ENCODE measurements around the gene CLTCL1. TPM values are rescaled to one million over a fixed set of nuclear protein-coding genes. Genes with fewer than 3 reads are reported as not detected.

Gene CLTCL1
- total RNA-seq, 1 experiment from 2014 or later = 11.9 TPM

DNA sequence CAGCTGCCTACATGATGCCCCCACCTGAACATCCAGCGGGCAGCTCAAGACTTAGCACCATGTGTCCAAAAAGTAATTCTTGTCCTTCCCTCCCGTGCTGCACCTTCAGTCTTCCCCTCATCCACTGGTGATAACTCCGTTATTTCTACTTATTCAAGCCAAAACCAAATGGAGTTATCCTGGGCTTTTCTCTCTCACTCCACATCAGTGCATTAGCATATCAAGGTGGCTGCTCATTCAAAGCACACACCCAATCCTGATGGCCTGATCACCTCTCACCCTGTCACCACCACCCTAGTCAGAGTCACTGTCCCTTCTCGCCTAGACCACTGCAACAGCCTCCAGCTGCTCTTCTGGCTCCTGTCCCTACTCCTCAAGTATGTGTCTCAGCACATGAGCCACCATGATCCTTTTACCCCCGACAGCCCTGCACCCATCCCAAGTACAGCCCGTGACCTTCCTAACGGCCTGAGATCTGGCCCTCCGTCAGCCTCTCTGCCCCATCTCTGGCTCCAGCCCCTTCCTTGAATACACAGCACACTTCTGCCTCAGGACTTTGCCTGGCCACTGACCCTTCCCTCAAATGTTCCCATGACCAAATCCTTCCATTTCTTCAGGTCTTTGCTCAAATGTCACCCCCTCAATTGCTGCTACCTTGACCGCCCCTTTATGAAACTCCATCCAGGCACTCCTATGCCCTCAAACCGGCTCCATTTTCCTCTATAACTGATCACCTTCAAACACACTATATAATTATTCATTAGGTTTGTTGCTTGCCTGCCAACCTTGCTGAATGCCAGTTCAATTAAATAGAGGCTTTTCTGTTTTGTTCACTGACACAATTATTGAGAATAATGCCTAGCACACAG lies 93.3 kb downstream of the CLTCL1 start:
- Histone ChIP-seq H3K9me3 (ENCODE audit: control insufficient read depth, insufficient read depth, low read depth, low read length) (no peaks in the 10 kb centered on the region), H3K4me1 (ENCODE audit: control insufficient read depth, insufficient read depth, low read length) (no peaks in the 10 kb centered on the region), H3K27ac (ENCODE audit: low read length) (no peak overlapping the region), H3K36me3 (ENCODE audit: control insufficient read depth, insufficient read depth, low read length) (no peaks in the 10 kb centered on the region), H3K27me3 (ENCODE audit: control insufficient read depth, insufficient read depth, low read length) (no peaks in the 10 kb centered on the region), H3K4me3 (ENCODE audit: low read depth in 2 of 2, low read length in 2 of 2) (no peak overlapping the region)
- no peak for ATAC-seq
- intact Hi-C loops (cut with micrococcal nuclease; ENCODE audit: unreplicated experiment) (no loop called here), in situ Hi-C loops (cut with HindIII; ENCODE audit: low pct_unique_long_range_greater_than_20kb, low sequenced_read_pairs) (no loop called here)
- CTCF ChIA-PET = no interaction called here
- DNase-seq (ENCODE audit: low read depth, low spot score) = no peak
- TF ChIP-seq, protein P1, sequence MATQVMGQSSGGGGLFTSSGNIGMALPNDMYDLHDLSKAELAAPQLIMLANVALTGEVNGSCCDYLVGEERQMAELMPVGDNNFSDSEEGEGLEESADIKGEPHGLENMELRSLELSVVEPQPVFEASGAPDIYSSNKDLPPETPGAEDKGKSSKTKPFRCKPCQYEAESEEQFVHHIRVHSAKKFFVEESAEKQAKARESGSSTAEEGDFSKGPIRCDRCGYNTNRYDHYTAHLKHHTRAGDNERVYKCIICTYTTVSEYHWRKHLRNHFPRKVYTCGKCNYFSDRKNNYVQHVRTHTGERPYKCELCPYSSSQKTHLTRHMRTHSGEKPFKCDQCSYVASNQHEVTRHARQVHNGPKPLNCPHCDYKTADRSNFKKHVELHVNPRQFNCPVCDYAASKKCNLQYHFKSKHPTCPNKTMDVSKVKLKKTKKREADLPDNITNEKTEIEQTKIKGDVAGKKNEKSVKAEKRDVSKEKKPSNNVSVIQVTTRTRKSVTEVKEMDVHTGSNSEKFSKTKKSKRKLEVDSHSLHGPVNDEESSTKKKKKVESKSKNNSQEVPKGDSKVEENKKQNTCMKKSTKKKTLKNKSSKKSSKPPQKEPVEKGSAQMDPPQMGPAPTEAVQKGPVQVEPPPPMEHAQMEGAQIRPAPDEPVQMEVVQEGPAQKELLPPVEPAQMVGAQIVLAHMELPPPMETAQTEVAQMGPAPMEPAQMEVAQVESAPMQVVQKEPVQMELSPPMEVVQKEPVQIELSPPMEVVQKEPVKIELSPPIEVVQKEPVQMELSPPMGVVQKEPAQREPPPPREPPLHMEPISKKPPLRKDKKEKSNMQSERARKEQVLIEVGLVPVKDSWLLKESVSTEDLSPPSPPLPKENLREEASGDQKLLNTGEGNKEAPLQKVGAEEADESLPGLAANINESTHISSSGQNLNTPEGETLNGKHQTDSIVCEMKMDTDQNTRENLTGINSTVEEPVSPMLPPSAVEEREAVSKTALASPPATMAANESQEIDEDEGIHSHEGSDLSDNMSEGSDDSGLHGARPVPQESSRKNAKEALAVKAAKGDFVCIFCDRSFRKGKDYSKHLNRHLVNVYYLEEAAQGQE (IDR thresholded peaks at IDR 0.05; ENCODE audit: insufficient read depth in 1 of 2, low read depth in 2 of 2, low read length in 1 of 2) = no peak
- no peak for TF ChIP-seq SIN3A (IDR thresholded peaks at IDR 0.05; ENCODE audit: borderline replicate concordance, insufficient read depth, low read depth, low read length)
- TF ChIP-seq POLR2AphosphoS5 (IDR thresholded peaks at IDR 0.05; ENCODE audit: low read depth, low read length) = no peak
- TF ChIP-seq TCF7L2 (IDR thresholded peaks at IDR 0.05; ENCODE audit: low read depth, low read length) = no peak
- TF ChIP-seq, protein P2, sequence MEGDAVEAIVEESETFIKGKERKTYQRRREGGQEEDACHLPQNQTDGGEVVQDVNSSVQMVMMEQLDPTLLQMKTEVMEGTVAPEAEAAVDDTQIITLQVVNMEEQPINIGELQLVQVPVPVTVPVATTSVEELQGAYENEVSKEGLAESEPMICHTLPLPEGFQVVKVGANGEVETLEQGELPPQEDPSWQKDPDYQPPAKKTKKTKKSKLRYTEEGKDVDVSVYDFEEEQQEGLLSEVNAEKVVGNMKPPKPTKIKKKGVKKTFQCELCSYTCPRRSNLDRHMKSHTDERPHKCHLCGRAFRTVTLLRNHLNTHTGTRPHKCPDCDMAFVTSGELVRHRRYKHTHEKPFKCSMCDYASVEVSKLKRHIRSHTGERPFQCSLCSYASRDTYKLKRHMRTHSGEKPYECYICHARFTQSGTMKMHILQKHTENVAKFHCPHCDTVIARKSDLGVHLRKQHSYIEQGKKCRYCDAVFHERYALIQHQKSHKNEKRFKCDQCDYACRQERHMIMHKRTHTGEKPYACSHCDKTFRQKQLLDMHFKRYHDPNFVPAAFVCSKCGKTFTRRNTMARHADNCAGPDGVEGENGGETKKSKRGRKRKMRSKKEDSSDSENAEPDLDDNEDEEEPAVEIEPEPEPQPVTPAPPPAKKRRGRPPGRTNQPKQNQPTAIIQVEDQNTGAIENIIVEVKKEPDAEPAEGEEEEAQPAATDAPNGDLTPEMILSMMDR (IDR thresholded peaks at IDR 0.05) = no peak
- POLR2A ChIA-PET = no interaction called here
- TSS peak; percentile 44 for BruUV-seq (replicated peaks)

DNA sequence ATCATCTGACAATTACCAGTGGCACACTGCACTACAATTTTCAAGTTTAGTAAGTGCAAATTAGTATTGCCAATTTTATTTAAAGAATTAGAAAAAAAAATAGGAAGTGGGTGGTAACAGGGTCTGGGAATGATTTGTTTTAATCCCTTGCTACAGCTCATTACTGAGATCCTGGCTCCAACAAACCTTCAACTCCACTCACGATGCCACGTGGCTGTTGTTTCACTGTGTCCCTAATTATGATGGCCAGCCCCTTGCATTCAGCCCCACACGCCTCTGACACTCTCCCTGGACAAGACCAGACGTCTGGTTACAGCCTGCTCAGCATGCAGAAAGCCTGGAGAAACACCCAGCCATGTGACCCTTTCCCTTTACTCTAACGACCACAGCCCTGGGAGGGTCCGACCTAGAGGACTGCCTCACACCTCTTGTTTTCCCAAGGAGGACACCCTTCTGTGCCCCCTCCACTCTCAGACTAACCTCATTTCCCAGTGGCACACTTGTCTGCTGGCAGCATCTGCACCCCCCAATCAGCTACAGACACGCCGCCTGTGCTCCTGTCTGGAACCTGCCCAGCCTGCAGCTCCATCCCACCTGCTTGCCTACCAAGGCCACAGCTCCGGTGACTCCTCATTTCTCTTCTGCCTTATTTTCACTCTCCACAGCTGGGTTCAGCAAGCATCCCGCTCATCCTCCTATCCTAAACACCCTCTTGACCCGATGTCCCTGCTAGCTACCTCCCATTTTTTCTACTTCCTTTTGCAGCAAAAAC lies 94.5 kb downstream of the CLTCL1 start:
- DNase-seq (ENCODE audit: low read depth, low spot score) = no peak
- no peak overlapping the region for H3K4me3 ChIP-seq (ENCODE audit: low read depth in 2 of 2, low read length in 2 of 2)
- H3K9me3 ChIP-seq (ENCODE audit: control insufficient read depth, insufficient read depth, low read depth, low read length) = no peaks in the 10 kb centered on the region
- no TSS peak for BruUV-seq (replicated peaks)
- no peak overlapping the region for H3K27ac ChIP-seq (ENCODE audit: low read length)
- TF ChIP-seq SIN3A (IDR thresholded peaks at IDR 0.05; ENCODE audit: borderline replicate concordance, insufficient read depth, low read depth, low read length) (no peak), POLR2AphosphoS5 (IDR thresholded peaks at IDR 0.05; ENCODE audit: low read depth, low read length) (no peak), TCF7L2 (IDR thresholded peaks at IDR 0.05; ENCODE audit: low read depth, low read length) (no peak)
- TF ChIP-seq, protein P1 (IDR thresholded peaks at IDR 0.05; ENCODE audit: insufficient read depth in 1 of 2, low read depth in 2 of 2, low read length in 1 of 2) = no peak
- TF ChIP-seq, protein P2 (IDR thresholded peaks at IDR 0.05) = no peak
- no peaks in the 10 kb centered on the region for H3K4me1 ChIP-seq (ENCODE audit: control insufficient read depth, insufficient read depth, low read length)
- ChIA-PET POLR2A (no interaction called here), CTCF (no interaction called here)
- no peak for ATAC-seq
- no peaks in the 10 kb centered on the region for H3K36me3 ChIP-seq (ENCODE audit: control insufficient read depth, insufficient read depth, low read length)
- H3K27me3 ChIP-seq (ENCODE audit: control insufficient read depth, insufficient read depth, low read length) = no peaks in the 10 kb centered on the region
- in situ Hi-C loops (cut with HindIII; ENCODE audit: low pct_unique_long_range_greater_than_20kb, low sequenced_read_pairs) = no loop called here
- intact Hi-C loops (cut with micrococcal nuclease; ENCODE audit: unreplicated experiment) = no loop called here
